Peyer's patch (tissue), 4 donors: ENCODE results near the gene SGTA.

ENCODE experiments used
- POLR2A ChIP-seq, 2 donors: fragments of 450-650 bp; IDR thresholded peaks; one replicate each; pipeline ENCODE4 v1.5.1; 2017; ENCODE audit warnings: antibody characterized with exemption in 2 of 2, mild to moderate bottlenecking in 2 of 2, moderate library complexity in 2 of 2
- TF ChIP-seq, protein P1 (sequence below), 6 experiments: fragments of 450-650 bp in 4 of 6; fragments of 200-600 bp in 2 of 6; sonication (generic) in 1 of 6; IDR thresholded peaks; one replicate each; pipeline ENCODE4 v1.5.1; 2017 to 2019; ENCODE audit warnings: antibody characterized with exemption in 6 of 6, mild to moderate bottlenecking in 3 of 6, moderate library complexity in 1 of 6

GRCh38 chr19:2739602-2740313 is 43.3 kb downstream of the SGTA start, which contains the start of gene SLC39A3:
- TF ChIP-seq, protein P1, sequence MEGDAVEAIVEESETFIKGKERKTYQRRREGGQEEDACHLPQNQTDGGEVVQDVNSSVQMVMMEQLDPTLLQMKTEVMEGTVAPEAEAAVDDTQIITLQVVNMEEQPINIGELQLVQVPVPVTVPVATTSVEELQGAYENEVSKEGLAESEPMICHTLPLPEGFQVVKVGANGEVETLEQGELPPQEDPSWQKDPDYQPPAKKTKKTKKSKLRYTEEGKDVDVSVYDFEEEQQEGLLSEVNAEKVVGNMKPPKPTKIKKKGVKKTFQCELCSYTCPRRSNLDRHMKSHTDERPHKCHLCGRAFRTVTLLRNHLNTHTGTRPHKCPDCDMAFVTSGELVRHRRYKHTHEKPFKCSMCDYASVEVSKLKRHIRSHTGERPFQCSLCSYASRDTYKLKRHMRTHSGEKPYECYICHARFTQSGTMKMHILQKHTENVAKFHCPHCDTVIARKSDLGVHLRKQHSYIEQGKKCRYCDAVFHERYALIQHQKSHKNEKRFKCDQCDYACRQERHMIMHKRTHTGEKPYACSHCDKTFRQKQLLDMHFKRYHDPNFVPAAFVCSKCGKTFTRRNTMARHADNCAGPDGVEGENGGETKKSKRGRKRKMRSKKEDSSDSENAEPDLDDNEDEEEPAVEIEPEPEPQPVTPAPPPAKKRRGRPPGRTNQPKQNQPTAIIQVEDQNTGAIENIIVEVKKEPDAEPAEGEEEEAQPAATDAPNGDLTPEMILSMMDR (IDR thresholded peaks at IDR 0.05) = peak in 5 of 6 experiments; percentile 19 to 55 (median 44)
- TF ChIP-seq POLR2A (IDR thresholded peaks at IDR 0.05) = peak in 1 of 2 donors; percentile 27
